CD4-positive, alpha-beta T cell treated with Interferon alpha-2 for 1 hour (primary cell): ENCODE results near the gene VARS2.
"Not testable (repeated sequence)": the region's sequence is repeated elsewhere in the genome, so short reads cannot be mapped to it uniquely, and the experiment has no call there.

Experiments
- DNase-seq, 2 donors: peaks; one replicate each; pipeline ENCODE4 v3.0.0-alpha.2; 2020 to 2022

VARS2 gene

GRCh38 chr6:30914076-30914853 is at the start of gene VARS2:
Gene VARS2 (plus strand): TSS chr6:30914238. CDS start chr6:30914837, 599 bp downstream.
- peak; percentile 88 to 93 for DNase-seq

GRCh38 chr6:30864325-30864724 is 49.7 kb upstream of the VARS2 start:
- DNase-seq: no peak

GRCh38 chr6:30869241-30869749 is 44.7 kb upstream of the VARS2 start:
- not testable (repeated sequence) for DNase-seq

- no peak for DNase-seq
Observed at GRCh38 chr6:30870546-30870945, 43.5 kb upstream of the VARS2 start.

GRCh38 chr6:30871592-30872183 is 42.4 kb upstream of the VARS2 start:
- no peak for DNase-seq

- no peak for DNase-seq
Observed at GRCh38 chr6:30873137-30873640, 40.8 kb upstream of the VARS2 start.

GRCh38 chr6:30873795-30874194 is 40.2 kb upstream of the VARS2 start:
- not testable (repeated sequence) for DNase-seq

GRCh38 chr6:30875244-30876038 is 38.6 kb upstream of the VARS2 start:
- no peak for DNase-seq

GRCh38 chr6:30876039-30876730 is 37.9 kb upstream of the VARS2 start:
- no peak for DNase-seq

- DNase-seq: peak; percentile 76 to 83
Observed at GRCh38 chr6:30877419-30878262, 36.4 kb upstream of the VARS2 start.

- DNase-seq: no peak
Observed at GRCh38 chr6:30879684-30880427, 34.2 kb upstream of the VARS2 start.

- DNase-seq: no peak
Observed at GRCh38 chr6:30880698-30881252, 33.3 kb upstream of the VARS2 start.

GRCh38 chr6:30881392-30882203 is 32.4 kb upstream of the VARS2 start:
- DNase-seq: no peak

- no peak for DNase-seq
Observed at GRCh38 chr6:30882204-30882758, 31.8 kb upstream of the VARS2 start.

GRCh38 chr6:30882759-30883684 is 31.0 kb upstream of the VARS2 start:
- DNase-seq: peak in 1 of 2 donors; percentile 19

- peak; percentile 36 to 64 for DNase-seq
Observed at GRCh38 chr6:30883685-30884520, 30.1 kb upstream of the VARS2 start, which contains the start of gene DDR1. Gene DDR1 (plus strand): TSS chr6:30884519. CDS start chr6:30888730, 4,211 bp downstream.
